ENCODE measurements around the gene NRG3. TPM values are rescaled to one million over a fixed set of nuclear protein-coding genes. Genes with fewer than 3 reads are reported as not detected.

NRG3 gene
- total RNA-seq, 6 experiments from 2014 or later: not detected

- Mint-ChIP-seq H3K27ac (no peak overlapping the region), H3K36me3 (ENCODE audit: low read depth) (no peaks in the 10 kb centered on the region)
- TF ChIP-seq, protein P1, sequence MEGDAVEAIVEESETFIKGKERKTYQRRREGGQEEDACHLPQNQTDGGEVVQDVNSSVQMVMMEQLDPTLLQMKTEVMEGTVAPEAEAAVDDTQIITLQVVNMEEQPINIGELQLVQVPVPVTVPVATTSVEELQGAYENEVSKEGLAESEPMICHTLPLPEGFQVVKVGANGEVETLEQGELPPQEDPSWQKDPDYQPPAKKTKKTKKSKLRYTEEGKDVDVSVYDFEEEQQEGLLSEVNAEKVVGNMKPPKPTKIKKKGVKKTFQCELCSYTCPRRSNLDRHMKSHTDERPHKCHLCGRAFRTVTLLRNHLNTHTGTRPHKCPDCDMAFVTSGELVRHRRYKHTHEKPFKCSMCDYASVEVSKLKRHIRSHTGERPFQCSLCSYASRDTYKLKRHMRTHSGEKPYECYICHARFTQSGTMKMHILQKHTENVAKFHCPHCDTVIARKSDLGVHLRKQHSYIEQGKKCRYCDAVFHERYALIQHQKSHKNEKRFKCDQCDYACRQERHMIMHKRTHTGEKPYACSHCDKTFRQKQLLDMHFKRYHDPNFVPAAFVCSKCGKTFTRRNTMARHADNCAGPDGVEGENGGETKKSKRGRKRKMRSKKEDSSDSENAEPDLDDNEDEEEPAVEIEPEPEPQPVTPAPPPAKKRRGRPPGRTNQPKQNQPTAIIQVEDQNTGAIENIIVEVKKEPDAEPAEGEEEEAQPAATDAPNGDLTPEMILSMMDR (IDR thresholded peaks at IDR 0.05): no peak
Measured at GRCh38 chr10:82238291-82238690, 363.3 kb downstream of the NRG3 start.

DNA sequence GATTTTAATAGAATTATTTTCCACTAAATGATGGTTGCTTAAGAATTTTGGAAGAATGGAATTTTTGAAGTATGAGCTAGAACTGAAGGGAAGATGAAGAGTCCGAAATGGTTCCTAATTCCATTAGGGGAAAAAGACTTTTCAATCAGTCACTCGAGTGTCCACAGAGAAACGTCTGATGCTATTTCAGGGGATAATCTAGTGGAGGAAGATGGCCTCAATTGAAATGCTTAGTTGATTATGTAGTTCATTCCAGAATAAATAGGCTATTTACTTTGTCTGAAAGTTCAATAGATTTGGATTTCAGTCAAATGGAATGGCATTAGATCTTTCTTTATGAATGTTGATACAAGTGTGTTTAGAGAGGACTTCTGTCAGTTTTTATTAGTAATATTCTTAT lies 365.4 kb downstream of the NRG3 start:
- Mint-ChIP-seq H3K4me1 (ENCODE audit: low read depth) (no peaks in the 10 kb centered on the region), H3K27me3 (ENCODE audit: insufficient read depth) (no peaks in the 10 kb centered on the region), H3K4me3 (no peak overlapping the region), H3K36me3 (ENCODE audit: low read depth) (no peaks in the 10 kb centered on the region), H3K9me3 (peaks cover 34% of the 10 kb centered on the region), H3K27ac (no peak overlapping the region)
- no peak for DNase-seq
- TF ChIP-seq, protein P1 (IDR thresholded peaks at IDR 0.05): no peak

More at GRCh38 chr10:82238291-82238690, 363.3 kb downstream of the NRG3 start:
- Mint-ChIP-seq H3K9me3 (peaks cover 31% of the 10 kb centered on the region), H3K4me1 (ENCODE audit: low read depth) (no peaks in the 10 kb centered on the region), H3K27me3 (ENCODE audit: insufficient read depth) (peaks cover 1% of the 10 kb centered on the region; the same call in 1 of the 2 replicates), H3K4me3 (no peak overlapping the region)
- DNase-seq: no peak

DNA sequence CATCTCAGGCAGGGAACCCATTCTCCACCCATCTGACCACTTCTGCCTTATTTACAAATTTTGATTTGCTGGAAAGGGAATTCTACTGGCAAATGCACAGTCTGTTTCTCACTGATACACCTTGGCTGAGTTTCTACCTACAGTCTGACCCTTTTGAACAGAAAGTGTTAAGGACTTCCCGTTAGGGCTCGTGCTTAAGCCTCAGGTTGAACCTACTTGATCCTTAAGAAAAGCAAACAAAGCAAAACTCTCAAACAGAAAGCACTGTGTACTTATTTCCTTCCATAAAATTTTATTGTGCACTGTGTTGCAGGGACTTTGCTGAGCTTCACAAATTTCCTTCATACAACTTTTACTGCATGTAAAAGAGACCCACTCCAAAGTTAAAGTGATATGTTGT lies 367.8 kb downstream of the NRG3 start:
- no peak for DNase-seq
- H3K4me3 Mint-ChIP-seq: no peak overlapping the region
- no peak overlapping the region for H3K27ac Mint-ChIP-seq
- no peaks in the 10 kb centered on the region for H3K4me1 Mint-ChIP-seq (ENCODE audit: low read depth)
- no peaks in the 10 kb centered on the region for H3K36me3 Mint-ChIP-seq (ENCODE audit: low read depth)
- H3K9me3 Mint-ChIP-seq: peaks cover 30% of the 10 kb centered on the region
- TF ChIP-seq, protein P1 (IDR thresholded peaks at IDR 0.05): no peak
- H3K27me3 Mint-ChIP-seq (ENCODE audit: insufficient read depth): no peaks in the 10 kb centered on the region; the same call in 1 of the 2 replicates

DNA sequence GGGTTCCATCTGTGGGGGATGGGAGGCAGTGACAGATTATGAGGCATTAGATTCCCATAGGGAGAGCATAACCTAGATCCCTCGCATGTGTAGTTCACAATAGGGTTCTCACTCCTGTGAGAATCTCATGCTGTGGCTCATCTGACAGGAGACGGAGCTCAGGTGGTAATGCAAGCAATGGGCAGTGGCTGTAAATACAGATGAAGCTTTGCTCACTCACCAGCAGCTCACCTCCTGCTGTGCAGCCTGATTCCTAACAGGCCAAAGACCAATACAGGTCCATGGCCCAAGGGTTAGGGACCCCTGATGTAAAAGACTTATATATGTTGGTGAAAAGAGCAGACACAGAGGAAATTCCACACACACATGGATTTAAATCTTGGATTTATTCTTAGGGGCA lies 370.2 kb downstream of the NRG3 start:
- Mint-ChIP-seq H3K36me3 (ENCODE audit: low read depth) (no peaks in the 10 kb centered on the region), H3K4me3 (no peak overlapping the region), H3K4me1 (ENCODE audit: low read depth) (no peaks in the 10 kb centered on the region), H3K27me3 (ENCODE audit: insufficient read depth) (no peaks in the 10 kb centered on the region; the same call in 1 of the 2 replicates), H3K9me3 (peaks cover 39% of the 10 kb centered on the region), H3K27ac (no peak overlapping the region)
- TF ChIP-seq, protein P1 (IDR thresholded peaks at IDR 0.05): no peak
- no peak for DNase-seq

- H3K9me3 Mint-ChIP-seq: peaks cover 41% of the 10 kb centered on the region
- DNase-seq: no peak
- H3K27ac Mint-ChIP-seq: no peak overlapping the region
- TF ChIP-seq, protein P1 (IDR thresholded peaks at IDR 0.05): no peak
- no peaks in the 10 kb centered on the region for H3K4me1 Mint-ChIP-seq (ENCODE audit: low read depth)
- H3K4me3 Mint-ChIP-seq: no peak overlapping the region
- no peaks in the 10 kb centered on the region for H3K36me3 Mint-ChIP-seq (ENCODE audit: low read depth)
- no peaks in the 10 kb centered on the region; the same call in 1 of the 2 replicates for H3K27me3 Mint-ChIP-seq (ENCODE audit: insufficient read depth)
Measured at GRCh38 chr10:82245906-82246560, 371.0 kb downstream of the NRG3 start.

Measured in HFFc6 (cell line).